IPS-11a (cell line): ENCODE data around the gene CEP112.

Experiments
- H3K4me3 ChIP-seq: one replicate; pipeline ENCODE4 v1.5.1; 2013; ENCODE audit warnings: low read depth, low read length, control low read depth

Gene CEP112

GRCh38 chr17:65994679-65995078 lies 197.3 kb downstream of the CEP112 start:
- H3K4me3 ChIP-seq = no peak overlapping the region

DNA sequence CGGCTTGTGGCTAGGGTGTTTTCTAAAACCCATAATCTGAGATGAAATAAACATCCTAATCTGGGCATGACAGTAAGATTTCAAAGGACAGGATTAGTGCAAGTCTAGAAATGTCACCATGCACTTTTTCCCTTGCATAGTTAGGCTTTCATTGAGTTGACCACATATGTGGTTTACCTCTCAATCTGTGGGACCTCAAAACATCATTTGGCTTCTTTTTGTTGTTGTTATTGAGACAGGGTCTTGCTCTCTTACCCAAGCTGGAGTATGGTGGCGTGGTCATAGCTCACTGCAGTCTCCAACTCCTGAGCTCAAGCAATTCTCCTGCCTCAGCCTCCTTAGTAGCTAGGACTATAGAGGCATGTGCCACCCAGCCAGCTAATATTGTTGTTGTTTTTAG lies 197.8 kb downstream of the CEP112 start:
- H3K4me3 ChIP-seq = no peak overlapping the region

DNA sequence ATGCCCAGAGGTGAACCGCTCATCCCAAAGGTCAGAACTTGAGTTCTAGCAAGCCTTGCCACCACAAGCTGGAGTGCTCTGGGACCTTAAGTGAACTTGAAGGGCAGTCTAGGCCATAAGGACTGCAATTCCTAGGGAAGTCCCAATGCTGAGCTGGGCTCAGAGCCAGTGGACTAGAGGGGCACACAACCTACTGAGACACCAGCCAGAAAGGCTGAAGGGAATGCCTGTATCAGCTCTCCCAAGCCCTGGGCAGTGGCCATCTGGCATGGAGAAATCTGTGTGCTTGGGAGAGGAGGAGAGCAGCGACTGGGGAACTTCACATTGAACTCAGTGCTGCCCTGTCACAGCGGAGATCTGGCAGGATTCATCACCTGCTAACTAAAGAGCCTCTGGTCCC lies 201.3 kb downstream of the CEP112 start:
- no peak overlapping the region for H3K4me3 ChIP-seq

DNA sequence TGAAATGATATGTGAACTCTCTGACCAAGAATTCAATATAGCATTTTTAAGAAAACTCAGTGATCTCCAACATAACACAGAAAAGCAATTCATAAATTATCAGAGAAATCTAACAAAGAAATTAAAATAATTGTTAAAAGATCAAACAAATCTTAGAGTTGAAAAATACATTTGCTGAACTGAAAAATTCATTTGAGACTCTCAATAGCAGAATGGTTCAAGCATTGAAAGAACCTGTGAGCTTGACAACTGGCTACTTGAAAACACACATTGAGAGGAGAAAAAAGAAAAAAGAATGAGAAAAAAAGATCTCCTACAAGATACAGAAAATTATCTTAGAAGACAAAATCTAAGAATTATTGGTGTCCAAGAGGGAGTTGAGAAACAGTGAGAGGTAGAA lies 203.5 kb downstream of the CEP112 start:
- H3K4me3 ChIP-seq = no peak overlapping the region

DNA sequence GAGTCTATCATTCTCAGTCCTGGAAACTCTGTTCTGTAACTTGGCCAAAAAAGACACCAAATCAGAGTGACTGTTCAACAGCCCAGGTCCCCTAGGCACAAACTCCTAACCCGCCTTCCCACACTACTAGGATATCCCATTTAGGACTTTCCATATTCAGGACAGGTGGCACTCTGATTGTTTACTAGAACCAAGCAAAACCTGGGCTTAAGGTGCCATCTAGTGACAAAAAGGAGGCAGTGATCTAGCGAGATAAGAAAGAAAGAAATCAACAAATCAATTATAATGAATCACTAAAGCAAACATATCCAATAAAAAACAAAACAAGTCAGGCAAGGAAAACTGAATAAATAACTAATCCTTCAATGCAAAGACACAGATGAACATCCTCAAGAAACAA lies 203.9 kb downstream of the CEP112 start:
- H3K4me3 ChIP-seq = no peak overlapping the region

GRCh38 chr17:65985571-65985970 lies 206.4 kb downstream of the CEP112 start:
- H3K4me3 ChIP-seq = no peak overlapping the region

- no peak overlapping the region for H3K4me3 ChIP-seq
These were observed 207.6 kb downstream of the CEP112 start for GRCh38 chr17:65984299-65984698.

DNA sequence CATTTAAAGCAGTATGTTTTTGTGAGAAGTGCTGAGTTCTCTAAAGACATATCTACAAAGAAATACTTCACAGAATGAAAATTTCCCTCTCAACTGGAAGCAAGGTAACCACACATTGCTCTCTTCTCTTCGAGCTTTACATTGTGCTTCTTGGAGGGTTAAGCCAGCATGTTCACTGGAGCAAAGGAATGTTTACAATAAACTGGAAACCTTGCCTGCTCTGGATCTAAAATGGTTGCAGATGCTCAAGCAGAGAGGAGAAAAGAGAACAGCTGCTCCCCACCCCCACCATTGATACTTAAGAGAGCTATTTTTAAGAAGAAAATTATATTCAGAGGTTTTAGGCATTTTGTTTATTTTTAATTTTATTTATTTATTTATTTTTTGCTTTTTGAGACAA lies 213.1 kb downstream of the CEP112 start:
- H3K4me3 ChIP-seq = no peak overlapping the region

- H3K4me3 ChIP-seq = no peak overlapping the region
These were observed 214.9 kb downstream of the CEP112 start for GRCh38 chr17:65977041-65977440.

GRCh38 chr17:65975878-65976277 lies 216.1 kb downstream of the CEP112 start:
- H3K4me3 ChIP-seq = no peak overlapping the region

DNA sequence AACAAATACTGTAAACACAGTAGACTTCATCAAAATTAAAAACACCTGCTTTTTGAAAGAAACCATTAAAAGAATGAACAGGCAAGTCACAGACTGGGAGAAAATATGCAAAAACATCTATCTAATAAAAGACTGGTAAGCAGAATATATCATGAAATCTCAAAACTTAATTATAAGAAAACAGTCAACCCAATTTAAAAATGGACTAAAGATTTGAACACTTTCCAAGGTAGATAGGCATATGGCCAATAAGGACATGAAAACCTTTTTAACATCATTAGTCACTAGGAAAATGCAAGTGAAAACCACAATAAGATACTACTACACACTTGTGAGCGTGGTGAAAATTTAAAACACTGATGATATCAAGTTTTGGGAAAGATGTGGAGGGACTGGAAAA lies 218.7 kb downstream of the CEP112 start:
- H3K4me3 ChIP-seq = no peak overlapping the region

DNA sequence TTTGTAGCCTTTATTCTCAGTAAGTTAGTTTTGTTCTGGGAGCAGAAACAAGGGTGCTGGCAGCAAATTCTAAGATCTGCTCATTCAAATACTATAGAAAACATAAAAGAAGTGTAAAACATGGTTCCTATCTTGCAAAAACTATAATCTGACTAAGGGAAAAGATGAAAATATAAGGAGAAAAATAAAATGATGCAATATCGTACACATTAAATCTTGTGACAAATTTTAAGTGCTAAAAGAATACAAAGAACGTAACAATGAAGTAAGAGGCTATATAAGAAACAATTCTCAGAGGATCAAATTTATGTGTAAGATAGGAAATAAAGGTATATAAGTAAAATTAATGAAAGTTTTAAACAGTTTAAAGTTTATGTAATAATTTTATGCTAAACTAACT lies 224.6 kb downstream of the CEP112 start:
- H3K4me3 ChIP-seq = no peak overlapping the region

DNA sequence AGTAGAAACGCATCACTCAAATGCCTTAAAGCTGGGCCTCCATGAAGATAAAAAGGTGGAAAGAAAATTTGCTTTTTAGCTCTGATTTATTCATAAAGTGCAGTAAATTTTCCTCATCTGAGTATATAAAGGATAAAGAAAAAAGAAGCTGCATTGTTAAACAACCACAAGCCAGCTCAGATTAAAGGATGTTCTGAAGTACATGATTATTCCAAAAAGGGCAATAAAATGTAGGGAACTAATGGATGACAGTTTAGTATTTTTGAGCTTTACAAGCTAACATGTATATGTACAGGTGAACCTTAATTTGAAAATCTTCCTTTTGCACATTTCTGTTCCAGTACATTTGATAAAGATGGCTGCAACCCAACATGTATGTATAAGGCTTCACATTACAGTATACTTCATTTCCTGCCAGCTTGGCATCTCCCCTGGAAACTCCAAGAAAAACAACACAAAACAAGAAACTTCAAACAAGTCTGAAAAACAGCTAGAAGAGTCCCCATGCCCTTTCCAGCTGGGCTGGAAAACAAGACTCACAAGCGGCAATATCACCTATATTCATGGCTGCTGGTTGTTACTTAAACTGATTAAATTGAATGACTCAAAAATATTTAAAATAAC lies 225.7 kb downstream of the CEP112 start:
- H3K4me3 ChIP-seq = no peak overlapping the region

- H3K4me3 ChIP-seq = no peak overlapping the region
These were observed 228.8 kb downstream of the CEP112 start for GRCh38 chr17:65963179-65963578.

DNA sequence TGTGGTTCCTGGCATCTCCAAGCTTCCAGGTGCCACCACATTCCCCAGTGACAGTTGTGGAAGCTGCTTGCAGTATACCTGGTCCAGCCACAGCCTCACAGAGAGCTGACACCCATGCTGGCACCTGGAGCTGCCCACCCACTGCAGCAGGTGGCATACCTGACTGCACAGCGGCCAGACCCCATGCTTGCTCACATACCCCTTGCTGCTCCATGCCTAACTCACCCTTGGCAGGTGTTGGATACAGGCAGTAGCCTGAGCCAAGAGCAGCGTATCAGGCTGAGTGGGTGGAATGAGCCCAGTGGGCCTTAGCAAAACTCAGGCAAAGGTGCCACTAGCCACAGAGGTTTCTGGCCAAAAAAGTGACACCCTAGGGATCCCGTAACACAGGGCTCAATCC lies 232.3 kb downstream of the CEP112 start:
- no peak overlapping the region for H3K4me3 ChIP-seq

GRCh38 chr17:65956814-65957213 lies 235.1 kb downstream of the CEP112 start:
- no peak overlapping the region for H3K4me3 ChIP-seq

DNA sequence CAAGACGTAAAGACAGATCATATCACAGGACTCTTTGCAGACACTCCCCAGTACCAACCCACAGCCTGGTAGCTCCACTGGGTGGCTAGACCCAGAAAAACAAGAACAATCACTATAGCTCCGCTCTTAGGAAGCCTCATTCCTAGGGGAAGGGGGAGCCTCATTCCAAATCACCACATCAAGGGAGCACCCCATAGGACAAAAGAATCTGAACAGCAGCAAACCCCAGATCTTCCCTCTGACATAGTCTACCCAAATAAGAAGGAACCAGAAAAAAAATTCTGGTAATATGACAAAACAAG lies 237.8 kb downstream of the CEP112 start:
- H3K4me3 ChIP-seq = no peak overlapping the region

DNA sequence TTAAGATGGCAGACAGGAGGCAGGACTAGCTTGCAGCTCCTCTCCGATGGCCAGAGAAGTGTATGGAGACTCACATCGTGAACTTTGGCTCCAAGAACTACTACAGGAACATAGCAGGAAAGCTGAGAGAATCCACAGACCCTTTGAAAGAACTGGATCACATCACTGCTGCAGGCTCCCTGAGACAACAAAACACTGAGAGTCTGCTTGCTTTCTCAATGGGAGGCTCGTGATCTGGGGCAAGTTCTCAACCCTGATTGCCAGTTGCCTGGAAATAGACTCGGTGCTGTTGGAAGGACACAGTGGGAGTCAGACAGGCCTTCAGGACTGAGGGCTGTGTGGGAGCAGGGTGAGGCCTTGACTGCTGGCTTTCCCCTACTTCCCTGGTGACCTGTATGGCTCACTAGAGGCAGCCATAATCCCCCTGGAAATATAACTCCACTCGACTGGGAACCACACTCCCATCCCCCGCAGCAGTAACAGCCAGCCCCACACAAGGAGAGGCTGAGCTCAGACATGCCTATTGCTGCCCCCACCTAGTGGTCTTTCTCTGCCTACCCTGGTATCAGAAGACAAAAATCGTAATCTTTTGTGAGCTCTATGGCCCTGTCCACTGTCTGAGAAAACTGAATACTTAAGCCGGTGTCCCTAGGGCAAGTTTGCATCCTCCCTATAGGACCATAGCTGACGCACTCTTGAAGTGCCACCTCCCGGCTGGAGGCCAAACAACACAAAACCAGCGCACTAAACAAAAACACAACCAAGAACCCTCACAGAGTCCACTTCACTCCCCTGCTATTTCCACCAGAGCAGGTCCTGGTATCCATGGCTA lies 238.4 kb downstream of the CEP112 start:
- H3K4me3 ChIP-seq = no peak overlapping the region

- H3K4me3 ChIP-seq = no peak overlapping the region
These were observed 239.3 kb downstream of the CEP112 start for GRCh38 chr17:65952586-65952985.

DNA sequence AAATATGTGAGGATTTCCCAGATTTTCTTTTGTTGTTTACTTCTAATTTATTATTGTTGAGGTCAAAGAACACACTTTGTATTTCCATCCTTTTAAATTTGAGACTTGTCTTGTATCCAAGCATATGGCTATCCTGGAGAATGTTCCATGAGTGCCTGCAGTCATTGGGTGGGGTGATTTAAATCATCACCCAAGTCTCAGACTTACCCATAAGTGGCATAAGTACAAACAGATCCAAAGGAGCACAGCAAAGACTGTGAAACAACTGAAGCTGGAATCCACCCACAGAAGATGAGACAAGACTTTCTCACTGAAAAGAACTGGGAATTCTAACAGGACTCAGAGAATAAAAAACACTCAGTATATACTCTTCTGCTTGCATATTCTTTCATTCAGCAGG lies 239.9 kb downstream of the CEP112 start:
- no peak overlapping the region for H3K4me3 ChIP-seq

DNA sequence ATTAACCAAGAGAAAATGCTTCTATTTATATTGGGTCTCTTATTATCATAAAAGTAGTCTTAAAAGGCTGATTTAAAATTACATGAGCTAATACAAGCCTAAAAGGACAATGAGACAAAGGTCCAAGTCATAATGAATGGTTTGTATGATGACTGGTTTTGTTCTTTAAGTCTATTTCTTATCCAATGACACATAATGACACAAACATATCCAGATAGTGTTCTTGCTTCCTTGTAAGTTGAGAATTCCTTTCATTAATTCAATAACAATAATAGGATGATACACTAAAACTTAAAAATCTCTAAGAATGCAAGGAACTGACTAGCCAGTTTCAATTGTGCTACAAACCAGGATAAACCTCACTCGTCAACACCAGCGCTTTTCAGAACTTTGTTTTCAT lies 244.1 kb downstream of the CEP112 start:
- H3K4me3 ChIP-seq = no peak overlapping the region

DNA sequence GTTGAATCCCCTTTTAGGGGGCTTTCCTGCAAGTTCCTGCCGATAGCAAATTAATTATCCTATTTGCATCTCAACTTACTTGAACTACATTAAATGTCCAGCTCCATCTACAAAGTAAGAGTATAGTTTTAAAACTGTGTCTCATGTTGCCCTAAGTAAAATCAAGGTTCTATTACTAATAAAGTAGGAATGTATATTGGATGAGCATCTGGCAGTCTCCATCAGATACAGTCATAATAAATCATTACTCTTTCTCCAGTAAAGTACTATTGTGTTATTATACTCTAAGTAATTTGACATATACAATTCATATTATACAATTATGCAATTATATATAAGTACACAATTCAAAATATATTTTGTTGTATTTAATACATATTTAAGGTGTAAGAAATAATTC lies 249.3 kb downstream of the CEP112 start:
- no peak overlapping the region for H3K4me3 ChIP-seq

DNA sequence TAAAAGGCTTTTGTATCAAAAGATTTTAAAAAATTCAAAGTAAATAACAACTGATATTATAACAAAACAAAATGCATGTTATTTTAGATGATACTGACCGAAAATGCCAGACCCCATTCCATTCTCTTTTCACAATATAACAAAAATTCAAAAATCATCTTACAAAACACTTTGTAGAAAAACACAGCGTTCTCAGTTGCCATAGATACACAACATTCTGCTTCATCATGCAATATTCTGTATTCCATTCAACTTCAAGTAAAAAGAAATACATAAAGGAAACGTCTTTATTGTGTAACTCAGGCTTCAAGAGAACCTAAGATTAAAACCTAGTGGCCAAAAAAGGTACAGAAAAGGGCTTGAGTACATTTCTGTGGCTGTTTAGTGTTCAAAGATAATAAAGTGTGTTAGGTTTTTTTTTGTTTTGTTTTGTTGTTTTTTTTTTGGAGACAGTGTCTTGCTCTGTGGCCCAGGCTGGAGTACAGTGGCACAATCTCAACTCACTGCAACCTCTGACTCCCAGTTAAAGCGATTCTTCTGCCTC lies 250.5 kb downstream of the CEP112 start:
- H3K4me3 ChIP-seq = no peak overlapping the region
